H1 (cell line): ENCODE data around the gene KAT2A. TPM values are rescaled to one million over a fixed set of nuclear protein-coding genes. Genes with fewer than 3 reads are reported as not detected.

Source experiments
- CHD1 ChIP-seq: IDR thresholded peaks from 2 replicates; pipeline ENCODE4 v1.6.1; 2012; ENCODE audit warnings: low read depth, low read length, improper control_type of control experiment
- MAFK ChIP-seq: IDR thresholded peaks from 2 replicates; pipeline ENCODE4 v1.6.1; 2012; ENCODE audit warnings: low read depth, mild to moderate bottlenecking, improper control_type of control experiment, low read length
- polyA plus RNA-seq, 7 experiments: library from polyadenylated mRNA; depleted of rRNA in 3 of 7; stranded (reverse) in 5 of 7; unstranded in 2 of 7; fragments of >200 nt in 5 of 7; fragments of 200-250 nt in 2 of 7; gene quantifications; 1 replicate in 5 of 7; 2 replicates in 1 of 7; 4 replicates in 1 of 7; pipeline versions ENCODE4 v1.2.1 to v1.2.3, GENCODE V29; 2011 to 2013; ENCODE audit warnings: missing spikeins in 2 of 7, mixed read lengths in 2 of 7
- total RNA-seq: library from RNA; stranded (reverse); fragmentation: NEBNext Ultra II Directional; extraction: Animal tissue kit (Norgen Biotek cat#: 25700); gene quantifications from 2 replicates; pipeline ENCODE4 v1.2.1, GENCODE V29; 2021

Gene KAT2A
- total and polyA plus RNA-seq, 2 of the 8 experiments (the other 6 are each of a cell fraction or from before 2014, with no cell fraction given), result 34.2 to 40.1 TPM

DNA sequence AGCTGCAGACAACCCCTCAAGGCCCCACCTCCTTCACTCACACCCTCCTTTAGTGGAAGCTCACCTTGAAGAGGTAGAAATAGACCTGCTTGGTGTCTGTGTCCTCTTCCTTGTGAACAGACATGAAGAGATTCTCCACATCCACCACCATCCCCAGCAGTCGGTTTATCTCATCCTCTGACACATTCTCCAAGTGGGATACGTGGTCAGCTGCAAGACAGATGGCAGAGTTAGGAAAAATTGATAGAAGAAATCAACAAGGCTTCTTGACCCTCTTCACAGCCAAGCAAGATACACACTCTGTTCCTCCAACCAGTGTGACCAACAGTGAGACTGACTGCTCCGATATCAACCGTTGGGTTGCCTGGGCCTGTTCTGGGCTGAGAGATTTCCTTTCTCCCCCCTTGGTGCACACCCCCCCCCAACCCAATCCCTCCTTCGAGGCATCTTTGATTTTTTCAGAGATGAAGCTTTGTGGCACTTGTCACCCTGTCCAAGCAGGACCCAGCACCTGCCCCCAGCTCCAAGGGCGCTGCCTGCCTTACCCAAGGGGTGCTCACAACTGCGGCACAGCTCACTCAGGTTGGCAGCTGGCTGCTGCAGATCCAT lies 902 bp downstream of the KAT2A start (continued):
- TF ChIP-seq CHD1 (no peak), MAFK (no peak)
